WTC11 (cell line): ENCODE measurements around the gene ZNF750. TPM values are rescaled to one million over a fixed set of nuclear protein-coding genes. Genes with fewer than 3 reads are reported as not detected.

Experiments
- ATAC-seq: fragments of 200-7000 bp; cut with Tn5 transposase; 2 replicates; pipeline ENCODE4 v1.10.0; 2021; ENCODE audit warnings: mild to moderate bottlenecking, moderate library complexity
- CTCF ChIA-PET: fragments of 300-600 bp; sonication (Branson Sonifier 250); formaldehyde crosslinking; loops from one replicate; lab custom pipeline; 2021; ENCODE audit warnings: antibody characterized with exemption; lab: Charles Lee
- POLR2A ChIA-PET: fragments of 350-600 bp; sonication (Branson Sonifier 250); formaldehyde crosslinking; loops from one replicate; lab custom pipeline; 2021; ENCODE audit warnings: antibody characterized with exemption; lab: Charles Lee
- DNase-seq: peaks from one replicate; pipeline ENCODE4 v3.0.0; 2021; ENCODE audit warnings: low spot score
- H3K27ac Mint-ChIP-seq: 2 replicates; pipeline ENCODE4 v1.8.0; 2021; ENCODE audit warnings: mixed read lengths
- H3K27me3 Mint-ChIP-seq: 2 replicates; pipeline ENCODE4 v1.8.0; 2021; ENCODE audit warnings: low read depth, mild to moderate bottlenecking, moderate library complexity, mixed read lengths
- H3K36me3 Mint-ChIP-seq: 2 replicates; pipeline ENCODE4 v1.8.0; 2021; ENCODE audit warnings: mixed read lengths
- H3K4me1 Mint-ChIP-seq: 2 replicates; pipeline ENCODE4 v1.8.0; 2022; ENCODE audit warnings: mixed read lengths
- H3K4me3 Mint-ChIP-seq: 2 replicates; pipeline ENCODE4 v1.8.0; 2021; ENCODE audit warnings: mild to moderate bottlenecking, moderate library complexity, mixed read lengths
- H3K9me3 Mint-ChIP-seq: 2 replicates; pipeline ENCODE4 v1.8.0; 2021; ENCODE audit warnings: mixed read lengths
- ATF1 ChIP-seq: sonication (generic); formaldehyde crosslinking; IDR thresholded peaks from 2 replicates; pipeline ENCODE4 v1.8.1; 2023; ENCODE audit warnings: mild to moderate bottlenecking, moderate library complexity, missing genetic modification reagents
- GABPB1 ChIP-seq: sonication (generic); formaldehyde crosslinking; IDR thresholded peaks from 2 replicates; pipeline ENCODE4 v1.8.1; 2023; ENCODE audit warnings: mild to moderate bottlenecking, missing genetic modification reagents
- GRHL2 ChIP-seq: fragments of 250-450 bp; sonication (Bioruptor Pico); IDR thresholded peaks from 2 replicates; pipeline ENCODE4 v1.8.0; 2022; ENCODE audit warnings: mild to moderate bottlenecking, moderate library complexity; ENCODE audit not compliant: insufficient replicate concordance, severe bottlenecking
- JAZF1 ChIP-seq: fragments of 250-450 bp; sonication (Bioruptor Pico); IDR thresholded peaks from 2 replicates; pipeline ENCODE4 v1.9.0; 2021; ENCODE audit warnings: moderate library complexity, mild to moderate bottlenecking, inconsistent platforms
- JUN ChIP-seq: sonication (generic); formaldehyde crosslinking; IDR thresholded peaks from 2 replicates; pipeline ENCODE4 v1.8.0; 2023; ENCODE audit warnings: mild to moderate bottlenecking, missing genetic modification reagents
- NFATC4 ChIP-seq: fragments of 250-450 bp; sonication (Bioruptor Pico); IDR thresholded peaks from 2 replicates; pipeline ENCODE4 v1.9.0; 2021; ENCODE audit warnings: mild to moderate bottlenecking
- NFE2L1 ChIP-seq: sonication (generic); formaldehyde crosslinking; IDR thresholded peaks from 2 replicates; pipeline ENCODE4 v1.8.1; 2023; ENCODE audit warnings: missing genetic modification reagents
- NFYB ChIP-seq: sonication (generic); formaldehyde crosslinking; conservative IDR thresholded peaks from 2 replicates; pipeline ENCODE4 v1.8.0; 2022; ENCODE audit warnings: low read depth, missing genetic modification reagents
- PRRX2 ChIP-seq: fragments of 250-450 bp; sonication (Bioruptor Pico); IDR thresholded peaks from 2 replicates; pipeline ENCODE4 v1.8.0; 2021; ENCODE audit warnings: mild to moderate bottlenecking
- RELA ChIP-seq: sonication (generic); formaldehyde crosslinking; IDR thresholded peaks from 2 replicates; pipeline ENCODE4 v1.8.1; 2022; ENCODE audit warnings: missing genetic modification reagents, mild to moderate bottlenecking, borderline replicate concordance
- SMAD4 ChIP-seq: sonication (generic); formaldehyde crosslinking; IDR thresholded peaks from 2 replicates; pipeline ENCODE4 v1.8.0; 2022; ENCODE audit warnings: mild to moderate bottlenecking, missing genetic modification reagents
- SOX15 ChIP-seq: fragments of 250-450 bp; sonication (Bioruptor Pico); IDR thresholded peaks from 2 replicates; pipeline ENCODE4 v1.9.0; 2021; ENCODE audit warnings: mild to moderate bottlenecking
- TCF7 ChIP-seq: sonication (generic); formaldehyde crosslinking; IDR thresholded peaks from 2 replicates; pipeline ENCODE4 v1.8.0; 2022; ENCODE audit warnings: mild to moderate bottlenecking, low read depth, missing genetic modification reagents, moderate library complexity
- ZNF121 ChIP-seq: sonication (generic); formaldehyde crosslinking; IDR thresholded peaks from 2 replicates; pipeline ENCODE4 v1.8.0; 2023; ENCODE audit warnings: missing genetic modification reagents
- ZNF138 ChIP-seq: sonication (generic); formaldehyde crosslinking; conservative IDR thresholded peaks from 2 replicates; pipeline ENCODE4 v1.8.1; 2022; ENCODE audit warnings: mild to moderate bottlenecking, moderate library complexity, missing genetic modification reagents
- ZNF423 ChIP-seq: fragments of 250-450 bp; sonication (Bioruptor Pico); IDR thresholded peaks from 2 replicates; pipeline ENCODE4 v2.1.2; 2022; ENCODE audit warnings: mild to moderate bottlenecking, moderate library complexity
- total RNA-seq: library from RNA; stranded (reverse); gene quantifications from 3 replicates; pipeline ENCODE4 v1.2.3, GENCODE V29; 2021
- TF ChIP-seq, protein P1 (sequence below): sonication (generic); formaldehyde crosslinking; IDR thresholded peaks from 2 replicates; pipeline ENCODE4 v1.8.1; 2023; ENCODE audit warnings: mild to moderate bottlenecking, missing genetic modification reagents, moderate library complexity
- TF ChIP-seq, protein P2 (sequence below): fragments of 250-450 bp; sonication (Bioruptor Pico); IDR thresholded peaks from 2 replicates; pipeline ENCODE4 v1.8.0; 2021; ENCODE audit warnings: mild to moderate bottlenecking
- TF ChIP-seq, protein P3 (sequence below): sonication (generic); formaldehyde crosslinking; IDR thresholded peaks from 2 replicates; pipeline ENCODE4 v1.8.1; 2022; ENCODE audit warnings: missing genetic modification reagents, borderline replicate concordance
- TF ChIP-seq, protein P4 (sequence below): sonication (generic); formaldehyde crosslinking; IDR thresholded peaks from 2 replicates; pipeline ENCODE4 v1.8.1; 2022; ENCODE audit warnings: mild to moderate bottlenecking, missing genetic modification reagents, moderate library complexity, borderline replicate concordance
- TF ChIP-seq, protein P5 (sequence below): sonication (generic); formaldehyde crosslinking; IDR thresholded peaks from 2 replicates; pipeline ENCODE4 v1.8.0; 2022; ENCODE audit warnings: mild to moderate bottlenecking, missing genetic modification reagents
- TF ChIP-seq, protein P6 (sequence below): fragments of 250-450 bp; sonication (Bioruptor Pico); IDR thresholded peaks from 2 replicates; pipeline ENCODE4 v2.1.2; 2022; ENCODE audit warnings: mild to moderate bottlenecking, moderate library complexity
- TF ChIP-seq, protein P7 (sequence below): sonication (generic); formaldehyde crosslinking; IDR thresholded peaks from 2 replicates; pipeline ENCODE4 v1.8.0; 2022; ENCODE audit warnings: missing genetic modification reagents

The ZNF750 gene
- total RNA-seq, 1 experiment from 2014 or later = 0.04 TPM

DNA sequence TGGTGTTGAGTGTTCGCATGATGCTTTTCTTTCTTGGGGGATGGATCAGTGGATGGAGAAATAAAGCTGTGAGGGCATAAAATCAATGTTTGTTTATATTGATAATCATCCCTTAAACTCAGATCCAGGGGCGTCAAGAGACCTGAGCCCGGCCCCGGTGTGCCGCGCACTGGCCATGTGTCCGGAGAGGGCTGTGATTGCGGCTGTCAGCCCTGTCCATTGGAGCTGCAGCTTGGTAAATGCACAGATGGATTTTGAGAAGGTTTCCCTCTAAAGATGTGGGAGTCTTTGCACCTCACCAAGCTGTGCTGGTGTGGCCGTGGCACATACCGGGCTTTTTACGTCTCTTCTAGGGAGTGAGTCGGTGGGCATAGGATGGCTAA, 21.6 kb upstream of the ZNF750 start (continued):
- TF ChIP-seq, protein P1, sequence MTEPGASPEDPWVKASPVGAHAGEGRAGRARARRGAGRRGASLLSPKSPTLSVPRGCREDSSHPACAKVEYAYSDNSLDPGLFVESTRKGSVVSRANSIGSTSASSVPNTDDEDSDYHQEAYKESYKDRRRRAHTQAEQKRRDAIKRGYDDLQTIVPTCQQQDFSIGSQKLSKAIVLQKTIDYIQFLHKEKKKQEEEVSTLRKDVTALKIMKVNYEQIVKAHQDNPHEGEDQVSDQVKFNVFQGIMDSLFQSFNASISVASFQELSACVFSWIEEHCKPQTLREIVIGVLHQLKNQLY (CRISPR knock-in tag) = no peak
- TF ChIP-seq NFE2L1 (CRISPR knock-in tag) (no peak), PRRX2 (CRISPR knock-in tag) (no peak), JUN (no peak), GABPB1 (CRISPR knock-in tag) (no peak), SOX15 (CRISPR knock-in tag) (no peak)
- TF ChIP-seq, protein P2, sequence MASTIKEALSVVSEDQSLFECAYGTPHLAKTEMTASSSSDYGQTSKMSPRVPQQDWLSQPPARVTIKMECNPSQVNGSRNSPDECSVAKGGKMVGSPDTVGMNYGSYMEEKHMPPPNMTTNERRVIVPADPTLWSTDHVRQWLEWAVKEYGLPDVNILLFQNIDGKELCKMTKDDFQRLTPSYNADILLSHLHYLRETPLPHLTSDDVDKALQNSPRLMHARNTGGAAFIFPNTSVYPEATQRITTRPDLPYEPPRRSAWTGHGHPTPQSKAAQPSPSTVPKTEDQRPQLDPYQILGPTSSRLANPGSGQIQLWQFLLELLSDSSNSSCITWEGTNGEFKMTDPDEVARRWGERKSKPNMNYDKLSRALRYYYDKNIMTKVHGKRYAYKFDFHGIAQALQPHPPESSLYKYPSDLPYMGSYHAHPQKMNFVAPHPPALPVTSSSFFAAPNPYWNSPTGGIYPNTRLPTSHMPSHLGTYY (CRISPR knock-in tag) = no peak
- TF ChIP-seq, protein P3, sequence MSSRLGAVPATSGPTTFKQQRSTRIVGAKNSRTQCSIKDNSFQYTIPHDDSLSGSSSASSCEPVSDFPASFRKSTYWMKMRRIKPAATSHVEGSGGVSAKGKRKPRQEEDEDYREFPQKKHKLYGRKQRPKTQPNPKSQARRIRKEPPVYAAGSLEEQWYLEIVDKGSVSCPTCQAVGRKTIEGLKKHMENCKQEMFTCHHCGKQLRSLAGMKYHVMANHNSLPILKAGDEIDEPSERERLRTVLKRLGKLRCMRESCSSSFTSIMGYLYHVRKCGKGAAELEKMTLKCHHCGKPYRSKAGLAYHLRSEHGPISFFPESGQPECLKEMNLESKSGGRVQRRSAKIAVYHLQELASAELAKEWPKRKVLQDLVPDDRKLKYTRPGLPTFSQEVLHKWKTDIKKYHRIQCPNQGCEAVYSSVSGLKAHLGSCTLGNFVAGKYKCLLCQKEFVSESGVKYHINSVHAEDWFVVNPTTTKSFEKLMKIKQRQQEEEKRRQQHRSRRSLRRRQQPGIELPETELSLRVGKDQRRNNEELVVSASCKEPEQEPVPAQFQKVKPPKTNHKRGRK (CRISPR knock-in tag) = no peak
- TF ChIP-seq, all 79 proteins: peak for 0

DNA sequence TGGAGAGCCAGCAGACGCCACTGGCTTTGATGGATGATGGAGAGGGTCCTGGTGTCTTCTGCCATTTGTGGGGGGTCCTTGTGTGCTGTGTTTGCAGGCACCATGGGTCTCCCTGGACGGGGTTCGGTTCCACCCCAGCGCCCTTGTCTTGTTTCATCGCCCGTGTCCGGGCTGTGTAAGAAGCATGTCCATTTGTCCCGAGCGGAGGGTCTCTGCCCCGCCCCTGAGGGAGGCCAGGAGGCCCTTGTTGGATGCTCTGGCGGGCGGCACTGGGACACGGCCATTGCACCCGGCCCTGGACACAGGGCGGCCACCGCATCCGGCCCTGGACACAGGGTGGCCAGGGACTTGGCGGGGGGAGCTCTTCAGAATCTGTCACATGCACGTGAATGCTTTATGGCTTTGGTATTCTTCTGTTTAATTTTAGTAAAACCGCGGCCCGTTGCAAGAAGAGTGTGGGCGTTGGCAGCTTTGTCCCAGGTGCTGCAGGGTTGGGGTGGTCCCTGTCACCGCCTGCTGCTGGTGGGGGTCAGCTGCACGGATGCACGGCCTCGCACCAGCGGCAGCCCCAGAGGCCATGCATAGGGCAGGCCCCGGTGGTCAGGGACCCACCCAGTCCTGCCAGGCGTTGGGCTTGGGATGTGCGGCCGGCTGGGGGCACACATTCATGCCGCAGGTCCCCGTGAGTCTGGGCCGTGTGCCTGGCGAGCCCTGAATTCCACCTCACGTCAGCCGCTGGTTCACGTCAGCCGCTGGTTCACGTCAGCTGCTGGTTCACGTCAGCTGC, 21.0 kb upstream of the ZNF750 start:
- Mint-ChIP-seq H3K27ac (0 out of 2 replicates have a peak overlapping the region, but pooled peaks have one; percentile 63), H3K27me3 (no peaks in the 10 kb centered on the region), H3K4me1 (peaks cover 19% of the 10 kb centered on the region), H3K36me3 (peaks cover 3% of the 10 kb centered on the region), H3K9me3 (no peaks in the 10 kb centered on the region), H3K4me3 (no peak overlapping the region)
- DNase-seq (no peak), ATAC-seq (no peak)
- ChIA-PET POLR2A (no interaction called here), CTCF (interaction anchor here (1.1 kb wide), 1 partner anchor 79 kb away, joined by 3 read pairs; no protein-coding TSS in a partner anchor)
- no peak for TF ChIP-seq RELA (CRISPR knock-in tag)
- TF ChIP-seq, protein P1 (CRISPR knock-in tag) = no peak
- no peak for TF ChIP-seq ZNF121
- TF ChIP-seq ZNF423 (CRISPR knock-in tag) = no peak
- TF ChIP-seq SMAD4 (CRISPR knock-in tag) = no peak
- no peak for TF ChIP-seq ZNF138 (CRISPR knock-in tag)
- TF ChIP-seq ATF1 (CRISPR knock-in tag) = no peak
- TF ChIP-seq, protein P4, sequence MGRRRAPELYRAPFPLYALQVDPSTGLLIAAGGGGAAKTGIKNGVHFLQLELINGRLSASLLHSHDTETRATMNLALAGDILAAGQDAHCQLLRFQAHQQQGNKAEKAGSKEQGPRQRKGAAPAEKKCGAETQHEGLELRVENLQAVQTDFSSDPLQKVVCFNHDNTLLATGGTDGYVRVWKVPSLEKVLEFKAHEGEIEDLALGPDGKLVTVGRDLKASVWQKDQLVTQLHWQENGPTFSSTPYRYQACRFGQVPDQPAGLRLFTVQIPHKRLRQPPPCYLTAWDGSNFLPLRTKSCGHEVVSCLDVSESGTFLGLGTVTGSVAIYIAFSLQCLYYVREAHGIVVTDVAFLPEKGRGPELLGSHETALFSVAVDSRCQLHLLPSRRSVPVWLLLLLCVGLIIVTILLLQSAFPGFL (CRISPR knock-in tag) = no peak
- no peak for TF ChIP-seq TCF7 (CRISPR knock-in tag)
- TF ChIP-seq JAZF1 (CRISPR knock-in tag) = no peak
- TF ChIP-seq NFYB = no peak
- no peak for TF ChIP-seq NFATC4 (CRISPR knock-in tag)
- no peak for TF ChIP-seq GABPB1 (CRISPR knock-in tag)
- TF ChIP-seq, protein P5, sequence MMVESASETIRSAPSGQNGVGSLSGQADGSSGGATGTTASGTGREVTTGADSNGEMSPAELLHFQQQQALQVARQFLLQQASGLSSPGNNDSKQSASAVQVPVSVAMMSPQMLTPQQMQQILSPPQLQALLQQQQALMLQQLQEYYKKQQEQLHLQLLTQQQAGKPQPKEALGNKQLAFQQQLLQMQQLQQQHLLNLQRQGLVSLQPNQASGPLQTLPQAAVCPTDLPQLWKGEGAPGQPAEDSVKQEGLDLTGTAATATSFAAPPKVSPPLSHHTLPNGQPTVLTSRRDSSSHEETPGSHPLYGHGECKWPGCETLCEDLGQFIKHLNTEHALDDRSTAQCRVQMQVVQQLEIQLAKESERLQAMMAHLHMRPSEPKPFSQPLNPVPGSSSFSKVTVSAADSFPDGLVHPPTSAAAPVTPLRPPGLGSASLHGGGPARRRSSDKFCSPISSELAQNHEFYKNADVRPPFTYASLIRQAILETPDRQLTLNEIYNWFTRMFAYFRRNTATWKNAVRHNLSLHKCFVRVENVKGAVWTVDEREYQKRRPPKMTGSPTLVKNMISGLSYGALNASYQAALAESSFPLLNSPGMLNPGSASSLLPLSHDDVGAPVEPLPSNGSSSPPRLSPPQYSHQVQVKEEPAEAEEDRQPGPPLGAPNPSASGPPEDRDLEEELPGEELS (CRISPR knock-in tag) = no peak
- TF ChIP-seq NFE2L1 (CRISPR knock-in tag) = no peak
- TF ChIP-seq, protein P6, sequence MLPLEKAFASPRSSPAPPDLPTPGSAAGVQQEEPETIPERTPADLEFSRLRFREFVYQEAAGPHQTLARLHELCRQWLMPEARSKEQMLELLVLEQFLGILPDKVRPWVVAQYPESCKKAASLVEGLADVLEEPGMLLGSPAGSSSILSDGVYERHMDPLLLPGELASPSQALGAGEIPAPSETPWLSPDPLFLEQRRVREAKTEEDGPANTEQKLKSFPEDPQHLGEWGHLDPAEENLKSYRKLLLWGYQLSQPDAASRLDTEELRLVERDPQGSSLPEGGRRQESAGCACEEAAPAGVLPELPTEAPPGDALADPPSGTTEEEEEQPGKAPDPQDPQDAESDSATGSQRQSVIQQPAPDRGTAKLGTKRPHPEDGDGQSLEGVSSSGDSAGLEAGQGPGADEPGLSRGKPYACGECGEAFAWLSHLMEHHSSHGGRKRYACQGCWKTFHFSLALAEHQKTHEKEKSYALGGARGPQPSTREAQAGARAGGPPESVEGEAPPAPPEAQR (CRISPR knock-in tag) = no peak
- no peak for TF ChIP-seq GRHL2
- TF ChIP-seq, protein P7, sequence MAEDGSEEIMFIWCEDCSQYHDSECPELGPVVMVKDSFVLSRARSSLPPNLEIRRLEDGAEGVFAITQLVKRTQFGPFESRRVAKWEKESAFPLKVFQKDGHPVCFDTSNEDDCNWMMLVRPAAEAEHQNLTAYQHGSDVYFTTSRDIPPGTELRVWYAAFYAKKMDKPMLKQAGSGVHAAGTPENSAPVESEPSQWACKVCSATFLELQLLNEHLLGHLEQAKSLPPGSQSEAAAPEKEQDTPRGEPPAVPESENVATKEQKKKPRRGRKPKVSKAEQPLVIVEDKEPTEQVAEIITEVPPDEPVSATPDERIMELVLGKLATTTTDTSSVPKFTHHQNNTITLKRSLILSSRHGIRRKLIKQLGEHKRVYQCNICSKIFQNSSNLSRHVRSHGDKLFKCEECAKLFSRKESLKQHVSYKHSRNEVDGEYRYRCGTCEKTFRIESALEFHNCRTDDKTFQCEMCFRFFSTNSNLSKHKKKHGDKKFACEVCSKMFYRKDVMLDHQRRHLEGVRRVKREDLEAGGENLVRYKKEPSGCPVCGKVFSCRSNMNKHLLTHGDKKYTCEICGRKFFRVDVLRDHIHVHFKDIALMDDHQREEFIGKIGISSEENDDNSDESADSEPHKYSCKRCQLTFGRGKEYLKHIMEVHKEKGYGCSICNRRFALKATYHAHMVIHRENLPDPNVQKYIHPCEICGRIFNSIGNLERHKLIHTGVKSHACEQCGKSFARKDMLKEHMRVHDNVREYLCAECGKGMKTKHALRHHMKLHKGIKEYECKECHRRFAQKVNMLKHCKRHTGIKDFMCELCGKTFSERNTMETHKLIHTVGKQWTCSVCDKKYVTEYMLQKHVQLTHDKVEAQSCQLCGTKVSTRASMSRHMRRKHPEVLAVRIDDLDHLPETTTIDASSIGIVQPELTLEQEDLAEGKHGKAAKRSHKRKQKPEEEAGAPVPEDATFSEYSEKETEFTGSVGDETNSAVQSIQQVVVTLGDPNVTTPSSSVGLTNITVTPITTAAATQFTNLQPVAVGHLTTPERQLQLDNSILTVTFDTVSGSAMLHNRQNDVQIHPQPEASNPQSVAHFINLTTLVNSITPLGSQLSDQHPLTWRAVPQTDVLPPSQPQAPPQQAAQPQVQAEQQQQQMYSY (CRISPR knock-in tag) = no peak
